Stimulated activated CD4-positive, alpha-beta T cell treated with anti-CD3 and anti-CD28 coated beads, Interleukin-4, amount 100 ng/mL, for 24 hours (primary cell): ENCODE results near the gene TIMM9.
A peak's percentile ranks its signal among the peaks of the same experiment; 100 is the strongest.
"Not testable (repeated sequence)": the region's sequence is repeated elsewhere in the genome, so short reads cannot be mapped to it uniquely, and the experiment has no call there.

Experiments
- DNase-seq: peaks from one replicate; pipeline ENCODE4 v3.0.0-alpha.2; 2020

The TIMM9 gene

DNA sequence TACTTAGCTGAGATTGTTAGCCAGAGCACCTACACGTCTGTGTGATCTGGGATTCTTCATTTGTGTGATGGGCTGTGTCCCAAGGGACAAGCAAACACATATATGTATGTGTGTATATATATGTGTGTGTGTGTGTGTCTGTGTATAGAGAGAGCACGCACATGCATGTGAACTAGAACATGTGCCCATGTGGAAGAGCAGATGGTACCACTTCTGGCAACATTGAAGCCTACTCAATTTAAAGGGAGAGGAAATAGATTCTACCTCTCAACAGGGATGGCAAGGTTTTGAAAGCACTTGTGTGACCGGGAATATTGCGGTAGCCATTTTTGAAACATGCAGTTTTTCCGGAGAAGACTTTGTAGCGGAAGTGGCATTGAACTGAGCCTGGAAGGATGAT is 30.2 kb downstream of the TIMM9 start:
- no peak for DNase-seq

DNA sequence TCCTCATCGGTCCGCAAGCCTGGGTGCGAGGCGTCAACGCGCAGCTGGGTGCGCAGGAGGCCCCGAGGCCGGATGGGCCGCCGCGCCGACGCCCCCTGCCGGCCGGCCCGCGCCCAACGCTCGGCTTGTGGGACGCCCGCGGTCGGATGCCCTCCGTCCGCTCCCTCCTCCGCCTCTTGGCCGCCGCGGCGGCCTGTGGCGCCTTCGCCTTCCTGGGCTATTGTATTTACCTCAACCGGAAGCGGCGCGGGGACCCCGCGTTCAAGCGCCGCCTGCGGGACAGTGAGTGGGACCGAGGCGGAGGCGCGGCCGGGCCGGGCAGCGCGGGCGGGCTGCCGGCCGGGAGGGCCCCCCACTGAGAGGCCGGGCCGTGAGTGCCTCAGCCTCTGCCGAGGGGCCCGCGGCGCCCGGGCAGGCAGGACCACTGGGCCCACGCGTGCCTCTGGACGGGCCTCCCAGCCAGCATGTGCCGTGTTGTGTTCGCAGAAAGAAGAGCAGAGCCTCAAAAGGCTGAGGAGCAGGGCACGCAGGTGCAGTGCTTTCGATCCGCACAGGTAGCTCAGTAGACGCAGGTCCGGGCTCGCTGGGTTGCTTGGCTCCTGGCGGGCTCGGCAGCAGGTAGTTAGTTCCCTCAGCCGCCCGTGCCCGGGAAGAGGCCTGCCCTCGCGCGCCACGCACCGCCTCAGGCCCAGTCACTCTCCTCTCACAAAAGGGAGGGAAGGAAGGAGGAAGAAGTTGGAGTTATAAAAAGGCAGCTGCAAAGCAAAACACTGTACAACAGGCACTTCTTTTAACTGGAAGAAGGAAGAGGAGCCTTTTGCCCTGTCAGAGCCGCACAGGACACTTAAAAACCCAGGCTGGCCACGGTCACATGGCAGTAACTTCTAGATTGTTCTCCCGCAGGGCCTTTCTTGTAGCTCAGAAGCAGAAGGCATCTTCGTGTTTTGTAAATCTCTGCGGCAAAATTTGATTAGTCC is 31.2 kb downstream of the TIMM9 start, which contains the start of gene TOMM20L:
Gene TOMM20L (plus strand): TSS at position 119 of the 977 bp plus-strand sequence. CDS start 28 bp downstream, at position 147.
- peak; percentile 70 for DNase-seq

DNA sequence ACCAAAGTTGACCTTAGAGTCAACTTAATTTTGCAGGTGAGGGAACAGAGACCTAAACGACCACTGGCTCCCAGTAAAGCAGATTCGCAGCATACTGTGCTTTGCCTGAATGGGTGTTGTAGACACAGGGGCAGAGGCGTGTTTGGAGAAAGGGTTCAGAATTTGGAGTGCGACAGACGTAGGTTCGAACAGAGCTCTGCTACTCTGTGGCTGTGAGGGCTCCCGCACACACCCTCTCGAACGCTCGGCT is 31.8 kb downstream of the TIMM9 start:
- DNase-seq, result no peak

DNA sequence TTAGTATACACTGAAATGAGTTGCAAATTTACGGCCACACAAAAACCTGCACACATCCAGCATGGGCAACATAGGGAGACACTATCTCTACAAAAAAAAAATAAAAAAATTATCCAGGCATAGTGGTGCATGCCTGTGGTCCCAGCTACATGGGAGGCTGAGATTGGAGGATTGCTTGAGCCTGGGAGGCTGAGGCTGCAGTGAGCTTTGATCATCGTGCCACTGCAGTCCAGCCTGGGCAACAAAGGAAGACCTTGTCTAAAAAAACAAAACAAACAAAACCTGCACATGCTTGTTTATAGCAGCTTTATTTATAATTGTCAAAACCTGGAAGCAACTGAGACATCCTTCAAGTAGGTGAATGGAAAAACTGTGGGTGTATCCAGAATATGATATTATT is 36.5 kb downstream of the TIMM9 start:
- DNase-seq, result no peak

DNA sequence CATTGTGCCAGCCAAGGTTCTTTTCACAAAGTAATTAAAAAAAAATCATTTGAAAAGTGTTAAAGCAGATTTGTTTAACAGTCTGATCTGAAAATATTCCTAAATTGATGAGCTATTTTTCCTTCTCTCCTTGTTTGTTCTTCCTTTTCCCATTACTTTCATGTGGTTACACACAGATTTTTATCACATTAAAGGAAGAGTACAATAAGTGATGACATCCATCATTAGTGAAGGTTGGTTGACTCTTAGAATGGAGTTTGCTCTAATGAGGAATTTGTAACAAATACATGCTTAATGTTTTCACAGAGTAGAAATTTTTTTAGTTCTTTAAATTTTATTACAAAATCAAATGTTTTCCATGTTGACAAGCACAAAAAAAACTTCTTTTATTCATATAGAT is 50.5 kb downstream of the TIMM9 start:
- no peak for DNase-seq

DNA sequence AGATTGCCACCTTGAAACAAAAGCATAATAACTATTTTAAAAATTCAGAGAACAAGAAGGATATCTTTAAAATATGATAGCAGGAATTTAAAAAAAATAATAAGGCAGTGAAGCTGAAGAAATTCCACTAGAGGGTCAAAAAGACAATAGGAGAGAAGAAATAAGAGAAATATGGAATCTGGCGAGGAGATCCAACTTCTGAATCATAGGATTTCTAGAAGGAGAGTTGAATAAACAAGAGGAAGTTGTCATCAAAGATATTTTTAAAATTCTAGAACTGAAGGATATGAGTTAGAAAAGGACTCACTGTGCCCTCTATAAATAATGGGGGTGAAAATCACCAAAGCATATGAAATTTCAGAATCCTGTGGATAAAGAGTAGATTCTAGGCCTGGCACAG is 58.4 kb downstream of the TIMM9 start:
- no peak for DNase-seq

DNA sequence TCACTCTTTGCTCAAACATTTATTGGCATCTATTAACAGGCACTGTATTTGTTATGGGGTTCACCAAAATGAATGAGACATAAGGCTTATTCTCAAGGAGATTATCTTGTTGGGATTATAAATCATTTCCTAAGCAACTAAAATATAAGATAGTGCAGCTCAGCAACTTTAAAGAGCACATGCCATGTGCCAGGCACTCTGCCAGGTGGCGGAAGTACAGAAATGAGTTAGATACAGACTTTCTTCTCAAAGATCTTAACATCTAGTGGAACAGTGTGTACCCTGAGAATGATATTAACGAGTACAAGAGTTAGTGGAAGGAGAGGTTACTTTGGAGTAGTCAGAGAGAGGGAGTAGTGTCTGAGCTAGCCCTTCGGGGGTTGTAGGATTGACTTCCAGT is 60.0 kb downstream of the TIMM9 start:
- no peak for DNase-seq

DNA sequence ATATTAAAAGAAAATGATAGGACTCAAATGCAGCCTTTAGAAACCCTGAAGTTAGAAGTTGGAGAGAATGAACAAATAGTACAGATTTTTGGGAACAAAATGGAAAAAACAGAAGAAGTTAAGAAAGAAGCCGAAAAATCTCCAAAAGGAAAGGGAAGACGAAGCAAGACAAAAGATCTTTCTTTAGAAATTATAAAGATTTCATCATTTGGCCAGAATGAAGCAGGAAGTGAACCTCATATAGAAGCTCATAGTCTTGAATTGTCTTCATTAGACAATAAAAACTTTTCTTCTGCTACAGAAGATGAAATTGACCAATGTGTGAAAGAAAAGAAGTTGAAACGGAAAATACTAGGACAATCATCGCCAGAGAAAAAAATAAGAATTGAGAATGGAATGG is 63.0 kb downstream of the TIMM9 start:
- DNase-seq, result no peak

DNA sequence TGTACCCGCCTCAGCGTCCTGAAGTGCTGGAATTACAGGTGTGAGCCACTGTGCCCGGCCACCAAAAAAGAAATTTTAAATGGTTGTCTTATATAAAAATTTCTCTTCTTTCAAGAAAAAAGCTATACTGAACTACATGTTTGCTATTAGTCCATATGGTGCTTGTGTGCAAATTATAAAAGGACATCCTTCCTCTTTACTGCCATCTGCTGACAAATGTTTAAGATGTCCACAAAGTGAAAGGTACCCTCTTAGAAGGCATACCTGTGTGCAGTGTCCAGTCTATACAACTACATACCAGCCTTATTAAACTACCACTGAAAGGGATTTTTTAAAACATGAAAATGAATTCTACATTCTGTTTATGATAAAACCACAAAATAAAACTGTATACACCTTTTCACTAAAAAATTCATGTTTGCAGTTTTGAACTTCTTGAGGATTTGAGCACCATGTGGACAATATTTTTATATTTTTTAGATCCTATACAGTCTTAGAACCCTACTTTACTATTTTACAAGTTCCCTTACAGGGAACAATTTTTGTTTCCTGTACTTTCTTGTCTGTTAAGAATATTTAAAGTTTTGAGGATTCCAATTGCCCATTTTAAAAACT is 64.4 kb downstream of the TIMM9 start:
- DNase-seq, result no peak

DNA sequence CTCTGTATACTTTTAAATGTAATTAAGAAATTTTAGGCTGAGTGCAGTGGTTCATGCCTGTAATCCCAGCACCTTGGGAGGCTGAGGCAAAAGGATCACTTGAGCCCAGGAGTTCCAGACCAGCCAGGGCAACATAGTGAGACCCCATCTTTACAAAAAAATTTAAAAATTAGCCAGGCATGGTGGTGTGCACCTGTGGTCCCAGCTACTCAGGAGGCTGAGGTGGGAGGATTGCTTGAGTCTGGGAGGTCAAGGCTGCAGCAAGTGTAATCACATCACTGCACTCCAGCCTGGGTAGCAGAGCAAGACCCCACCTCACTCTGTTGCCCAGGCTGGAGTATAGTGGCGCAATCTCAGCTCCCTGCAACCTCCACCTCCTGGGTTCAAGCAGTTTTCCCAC is 65.1 kb downstream of the TIMM9 start:
- not testable (repeated sequence) for DNase-seq
